PC-3 (cell line): Measurements from ENCODE around the gene HDAC4. TPM values are rescaled to one million over a fixed set of nuclear protein-coding genes. Genes with fewer than 3 reads are reported as not detected.

ENCODE experiments used
- ATAC-seq: fragments of 200-7000 bp; cut with Tn5 transposase; 2 replicates; pipeline ENCODE4 v1.9.1; 2020; ENCODE audit warnings: mild to moderate bottlenecking, moderate library complexity
- BruUV-seq: library from RNA; stranded (reverse); fragments of 400-500 nt; replicated peaks from 2 replicates; lab custom pipeline; 2021; lab: Mats Ljungman, UMichigan
- CTCF ChIA-PET: fragments of 300-600 bp; sonication (Branson Sonifier 250); formaldehyde crosslinking; loops from one replicate; lab custom pipeline; 2022; ENCODE audit warnings: antibody characterized with exemption; lab: Charles Lee
- POLR2A ChIA-PET: fragments of 300-600 bp; sonication (Branson Sonifier 250); formaldehyde crosslinking; loops from one replicate; lab custom pipeline; 2022; ENCODE audit warnings: antibody characterized with exemption; ENCODE audit not compliant: unreplicated experiment; lab: Charles Lee
- DNase-seq: peaks from one replicate; pipeline ENCODE4 v3.0.0-alpha.2; 2015
- H2AFZ ChIP-seq: fragments of 300-600 bp; sonication (generic); 2 replicates; pipeline ENCODE4 v1.6.0; 2016; ENCODE audit warnings: antibody characterized with exemption, low read length
- H3F3A ChIP-seq: fragments of 300-600 bp; sonication (generic); one replicate; pipeline ENCODE4 v1.6.0; 2017; ENCODE audit warnings: antibody characterized with exemption, low read length, control low read depth, mild to moderate bottlenecking; ENCODE audit not compliant: unreplicated experiment
- H3K27ac ChIP-seq: fragments of 300-600 bp; sonication (generic); 2 replicates; pipeline ENCODE4 v1.5.1; 2016; ENCODE audit warnings: mild to moderate bottlenecking, low read length
- H3K27me3 ChIP-seq: fragments of 300-600 bp; sonication (generic); 2 replicates; pipeline ENCODE4 v1.6.1; 2016; ENCODE audit warnings: low read length, mixed read lengths
- H3K36me3 ChIP-seq: fragments of 300-600 bp; sonication (generic); 2 replicates; pipeline ENCODE4 v1.6.1; 2016; ENCODE audit warnings: low read depth, mixed run types, low read length, mixed read lengths
- H3K4me1 ChIP-seq: fragments of 300-600 bp; sonication (generic); 2 replicates; pipeline ENCODE4 v1.5.1; 2016; ENCODE audit warnings: low read length; ENCODE audit not compliant: insufficient read depth
- H3K4me2 ChIP-seq: fragments of 300-600 bp; sonication (generic); 2 replicates; pipeline ENCODE4 v1.6.0; 2016; ENCODE audit warnings: low read length
- H3K4me3 ChIP-seq: fragments of 300-600 bp; sonication (generic); 2 replicates; pipeline ENCODE4 v1.5.1; 2016; ENCODE audit warnings: mild to moderate bottlenecking, low read length, mixed read lengths
- H3K79me2 ChIP-seq: fragments of 300-600 bp; sonication (generic); 2 replicates; pipeline ENCODE4 v1.6.1; 2017; ENCODE audit warnings: low read length, mixed read lengths
- H3K9ac ChIP-seq: fragments of 300-600 bp; sonication (generic); 2 replicates; pipeline ENCODE4 v1.6.0; 2016; ENCODE audit warnings: mild to moderate bottlenecking, low read length
- H3K9me2 ChIP-seq: fragments of 300-600 bp; sonication (generic); replicated peaks from 2 replicates; pipeline ENCODE4 v1.6.1; 2016; ENCODE audit warnings: mixed run types, low read length, mixed read lengths
- H3K9me3 ChIP-seq: fragments of 300-600 bp; sonication (generic); 2 replicates; pipeline ENCODE4 v1.6.1; 2016; ENCODE audit warnings: low read length, mixed read lengths
- H4K20me1 ChIP-seq: fragments of 300-600 bp; sonication (generic); 2 replicates; pipeline ENCODE4 v1.6.1; 2016; ENCODE audit warnings: low read length, mixed read lengths
- EZH2 ChIP-seq: fragments of 300-600 bp; sonication (generic); IDR thresholded peaks from one replicate; pipeline ENCODE4 v1.6.1; 2017; ENCODE audit warnings: antibody characterized with exemption, mild to moderate bottlenecking, low read length; ENCODE audit not compliant: unreplicated experiment
- EZH2phosphoT487 ChIP-seq: fragments of 300-600 bp; sonication (generic); IDR thresholded peaks from 2 replicates; pipeline ENCODE4 v1.6.1; 2018; ENCODE audit warnings: mild to moderate bottlenecking, antibody characterized with exemption, low read length, borderline replicate concordance
- intact Hi-C: fragments of 100-400 bp; cut with micrococcal nuclease; formaldehyde crosslinking; loops from 2 replicates; pipeline ENCODE4 v1.9.0; 2023
- total RNA-seq: library from RNA; depleted of rRNA; stranded (reverse); fragments of >200 nt; gene quantifications from 2 replicates; pipeline ENCODE4 v1.2.3, GENCODE V29; 2014
- TF ChIP-seq, protein P1 (sequence below): fragments of 300-600 bp; sonication (generic); conservative IDR thresholded peaks from 2 replicates; pipeline ENCODE4 v1.5.1; 2017; ENCODE audit warnings: antibody characterized with exemption, low read depth, mild to moderate bottlenecking, low read length

Gene HDAC4
- total RNA-seq, 1 experiment from 2014 or later: 8.5 TPM

DNA sequence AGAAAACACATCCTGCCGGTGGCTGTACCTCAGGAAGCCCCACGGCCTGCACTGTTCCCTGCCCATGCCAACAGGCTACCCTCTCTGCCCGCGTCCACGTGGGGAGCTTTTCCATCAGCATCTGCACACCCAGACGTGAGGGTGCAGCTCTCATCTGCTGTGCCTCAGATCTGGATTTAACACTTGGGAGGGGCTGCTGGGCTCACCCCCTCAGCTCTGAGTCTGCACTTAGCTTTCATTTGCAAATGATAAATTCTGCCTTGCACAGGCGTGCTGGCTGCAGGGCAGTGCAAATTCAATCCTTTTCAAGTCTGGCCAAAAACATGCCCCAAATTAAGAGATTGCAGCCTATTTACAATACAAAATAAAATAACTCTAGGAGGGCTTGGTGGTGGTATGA is 307.3 kb downstream of the HDAC4 start:
- H3K27ac ChIP-seq: no peak overlapping the region
- no peak for TF ChIP-seq EZH2
- TF ChIP-seq, protein P1, sequence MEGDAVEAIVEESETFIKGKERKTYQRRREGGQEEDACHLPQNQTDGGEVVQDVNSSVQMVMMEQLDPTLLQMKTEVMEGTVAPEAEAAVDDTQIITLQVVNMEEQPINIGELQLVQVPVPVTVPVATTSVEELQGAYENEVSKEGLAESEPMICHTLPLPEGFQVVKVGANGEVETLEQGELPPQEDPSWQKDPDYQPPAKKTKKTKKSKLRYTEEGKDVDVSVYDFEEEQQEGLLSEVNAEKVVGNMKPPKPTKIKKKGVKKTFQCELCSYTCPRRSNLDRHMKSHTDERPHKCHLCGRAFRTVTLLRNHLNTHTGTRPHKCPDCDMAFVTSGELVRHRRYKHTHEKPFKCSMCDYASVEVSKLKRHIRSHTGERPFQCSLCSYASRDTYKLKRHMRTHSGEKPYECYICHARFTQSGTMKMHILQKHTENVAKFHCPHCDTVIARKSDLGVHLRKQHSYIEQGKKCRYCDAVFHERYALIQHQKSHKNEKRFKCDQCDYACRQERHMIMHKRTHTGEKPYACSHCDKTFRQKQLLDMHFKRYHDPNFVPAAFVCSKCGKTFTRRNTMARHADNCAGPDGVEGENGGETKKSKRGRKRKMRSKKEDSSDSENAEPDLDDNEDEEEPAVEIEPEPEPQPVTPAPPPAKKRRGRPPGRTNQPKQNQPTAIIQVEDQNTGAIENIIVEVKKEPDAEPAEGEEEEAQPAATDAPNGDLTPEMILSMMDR: no peak
- no peak for TF ChIP-seq EZH2phosphoT487
- H3K36me3 ChIP-seq: no peaks in the 10 kb centered on the region
- H3K4me2 ChIP-seq: no peak overlapping the region
- H2AFZ ChIP-seq: no peak overlapping the region
- BruUV-seq: no TSS peak
- H3K27me3 ChIP-seq: no peaks in the 10 kb centered on the region
- H3K9me3 ChIP-seq: no peaks in the 10 kb centered on the region
- peaks cover 9% of the 10 kb centered on the region for H3K4me1 ChIP-seq
- H4K20me1 ChIP-seq: no peaks in the 10 kb centered on the region
- no peak for DNase-seq
- ATAC-seq: no peak
- no peaks in the 10 kb centered on the region for H3F3A ChIP-seq
- H3K9ac ChIP-seq: no peak overlapping the region
- ChIA-PET POLR2A (no interaction called here), CTCF (no interaction called here)
- intact Hi-C loops: no loop called here
- H3K9me2 ChIP-seq: no peaks in the 10 kb centered on the region
- H3K79me2 ChIP-seq: no peaks in the 10 kb centered on the region
- H3K4me3 ChIP-seq: no peak overlapping the region

DNA sequence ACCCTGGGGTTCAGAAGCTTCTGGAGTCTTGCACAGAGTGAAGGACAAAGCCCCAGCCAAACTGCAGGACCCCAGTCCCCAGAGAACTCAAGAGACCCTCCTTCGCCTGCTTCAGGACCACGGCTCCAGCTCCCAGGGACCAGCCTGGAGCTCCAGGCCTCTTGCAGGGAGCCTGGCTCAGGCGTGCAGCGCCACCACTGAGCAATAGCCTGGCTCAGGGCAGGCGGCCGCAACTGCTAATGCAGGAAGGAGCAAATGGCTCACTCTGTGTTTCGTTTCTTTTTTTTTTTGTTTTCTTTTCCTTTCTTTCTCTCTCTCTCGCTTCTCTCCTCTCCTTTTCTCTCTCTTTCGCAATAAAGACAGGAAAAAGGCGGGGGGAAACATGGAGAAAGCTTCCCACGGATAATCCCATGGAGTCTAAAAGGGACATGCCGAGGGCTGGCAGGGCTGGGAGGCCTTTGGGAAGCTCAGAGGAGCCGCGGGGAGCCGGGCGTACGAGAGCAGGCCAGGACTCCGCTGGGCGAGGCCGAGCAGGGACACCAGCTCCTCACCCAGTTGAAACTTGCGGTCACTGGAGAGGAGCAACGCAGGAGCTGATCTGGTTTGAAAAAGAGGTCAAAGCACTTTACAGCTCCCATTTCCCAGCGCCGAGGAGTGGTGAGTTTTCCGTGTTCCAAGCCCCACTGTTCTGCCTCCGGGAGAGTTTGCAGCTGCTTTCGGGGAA is 308.1 kb downstream of the HDAC4 start:
- ATAC-seq (no peak), DNase-seq (no peak)
- no peak overlapping the region for H3K4me2 ChIP-seq
- no peaks in the 10 kb centered on the region for H3K27me3 ChIP-seq
- no peaks in the 10 kb centered on the region for H3K79me2 ChIP-seq
- no peaks in the 10 kb centered on the region for H3K36me3 ChIP-seq
- intact Hi-C loops: no loop called here
- TF ChIP-seq EZH2 (no peak), EZH2phosphoT487 (no peak)
- TF ChIP-seq, protein P1: no peak
- H3K9me3 ChIP-seq: no peaks in the 10 kb centered on the region
- H3K4me1 ChIP-seq: peaks cover 1% of the 10 kb centered on the region
- no peaks in the 10 kb centered on the region for H3F3A ChIP-seq
- ChIA-PET CTCF (no interaction called here), POLR2A (no interaction called here)
- H3K4me3 ChIP-seq: no peak overlapping the region
- H4K20me1 ChIP-seq: no peaks in the 10 kb centered on the region
- no peaks in the 10 kb centered on the region for H3K9me2 ChIP-seq
- no peak overlapping the region for H3K9ac ChIP-seq
- BruUV-seq: no TSS peak
- no peak overlapping the region for H2AFZ ChIP-seq
- no peak overlapping the region for H3K27ac ChIP-seq

DNA sequence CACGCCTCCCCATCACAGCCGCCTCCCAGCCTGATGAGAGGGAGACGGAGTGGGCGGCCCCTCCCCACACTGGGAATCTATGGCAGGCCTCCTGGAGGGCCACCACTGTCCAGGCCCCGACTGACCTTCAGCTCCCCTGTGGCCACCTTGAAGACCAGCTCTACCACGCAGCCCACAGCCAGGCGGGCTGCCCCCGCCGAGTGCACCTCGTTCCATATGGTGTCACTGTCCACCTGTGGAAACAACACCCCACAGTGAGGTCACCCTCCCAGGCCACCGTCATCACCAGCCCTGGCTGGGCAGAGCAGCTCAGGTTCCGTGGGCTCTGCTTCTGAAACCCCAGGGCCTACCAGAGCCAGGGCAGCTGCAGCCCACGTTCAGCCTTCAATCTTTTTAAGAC is 310.9 kb downstream of the HDAC4 start:
- CTCF ChIA-PET: no interaction called here
- no peak for DNase-seq

More for the DNA sequence above, 310.9 kb downstream of the HDAC4 start:
- no peaks in the 10 kb centered on the region for H4K20me1 ChIP-seq
- POLR2A ChIA-PET: no interaction called here
- H3K4me1 ChIP-seq: no peaks in the 10 kb centered on the region
- H3K4me3 ChIP-seq: no peak overlapping the region
- no TSS peak for BruUV-seq
- no peak for ATAC-seq
- no peak overlapping the region for H3K4me2 ChIP-seq
- no peaks in the 10 kb centered on the region for H3K79me2 ChIP-seq
- no peaks in the 10 kb centered on the region for H3K36me3 ChIP-seq
- H3K27me3 ChIP-seq: no peaks in the 10 kb centered on the region
- intact Hi-C loops: no loop called here
- H3K27ac ChIP-seq: no peak overlapping the region
- no peaks in the 10 kb centered on the region for H3F3A ChIP-seq
- TF ChIP-seq EZH2phosphoT487: no peak
- no peak for TF ChIP-seq EZH2
- TF ChIP-seq, protein P1: no peak
- H3K9ac ChIP-seq: no peak overlapping the region
- no peaks in the 10 kb centered on the region for H3K9me2 ChIP-seq
- H2AFZ ChIP-seq: no peak overlapping the region
- H3K9me3 ChIP-seq: no peaks in the 10 kb centered on the region
